DMS53 treated with DMSO at 0.1 percent for 48 hours (cell line): ENCODE results near the gene CDPF1.
A peak's percentile ranks its signal among the peaks of the same experiment; 100 is the strongest.
"Not testable (repeated sequence)": the region's sequence is repeated elsewhere in the genome, so short reads cannot be mapped to it uniquely, and the experiment has no call there.

Experiments used
- DNase-seq: peaks from one replicate; lab custom pipeline; 2025; ENCODE audit not compliant: unreplicated experiment; lab: John Stamatoyannopoulos, UW

CDPF1 gene

GRCh38 chr22:46226577-46226976 is 23.5 kb downstream of the CDPF1 start:
- no peak for DNase-seq

DNA sequence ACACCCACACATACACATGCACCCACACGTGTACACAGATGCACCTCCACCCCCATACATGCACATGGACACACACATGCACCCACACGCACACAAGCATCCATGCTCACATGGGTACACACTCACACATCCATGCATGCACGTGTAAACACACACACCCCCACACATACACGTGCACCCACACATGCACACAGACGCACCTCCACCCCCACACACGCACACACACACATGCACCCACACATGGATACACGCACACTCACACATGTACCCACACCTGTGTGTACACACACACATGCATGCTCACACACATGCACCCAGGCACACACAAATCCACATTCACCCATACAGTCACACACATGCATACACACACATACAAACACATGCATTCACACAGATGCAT is 24.5 kb downstream of the CDPF1 start:
- no peak for DNase-seq

GRCh38 chr22:46224898-46225290 is 25.2 kb downstream of the CDPF1 start:
- no peak for DNase-seq

DNA sequence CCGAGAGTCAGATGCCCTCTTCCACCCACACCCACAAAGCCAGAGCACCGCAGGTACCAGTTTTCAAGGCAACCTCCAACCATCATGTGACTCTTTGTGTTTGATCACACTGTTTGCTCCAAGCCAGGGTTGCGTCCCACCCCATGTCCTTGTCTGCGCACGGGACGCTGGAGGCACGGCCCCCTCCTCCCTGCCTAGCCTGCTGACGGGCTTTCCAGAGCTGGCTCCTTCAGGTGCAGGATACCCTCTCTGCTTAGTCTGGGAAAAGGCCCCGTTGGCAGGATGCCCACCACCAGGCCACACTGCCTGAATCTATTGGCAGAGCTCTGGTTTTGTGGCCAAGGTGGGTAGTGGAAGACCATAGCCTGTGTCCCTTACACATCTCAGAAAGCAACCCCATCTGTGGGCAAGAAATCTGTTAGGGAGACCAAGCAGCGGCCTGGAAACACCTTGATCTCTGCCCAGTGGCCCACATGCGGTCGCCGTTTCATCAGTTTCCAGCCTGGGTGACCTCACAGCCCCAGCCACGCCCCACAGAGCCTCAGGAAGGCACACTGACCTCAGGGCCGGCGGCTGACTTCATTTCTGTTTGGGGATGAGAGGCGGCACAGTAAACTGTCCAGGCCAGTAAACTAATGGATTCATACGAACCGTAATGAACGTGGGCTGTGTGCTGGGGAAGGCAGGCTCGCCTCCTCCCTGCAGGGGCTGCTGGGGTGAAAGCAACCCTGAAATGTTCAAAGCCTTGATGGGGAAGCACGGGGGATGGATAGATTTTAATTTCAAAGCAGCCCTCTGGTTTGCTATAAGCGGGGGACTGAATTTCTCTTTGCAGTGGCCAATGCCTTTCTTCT is 25.8 kb downstream of the CDPF1 start:
- no peak for DNase-seq

- DNase-seq = no peak
These were observed 29.2 kb downstream of the CDPF1 start for GRCh38 chr22:46220921-46221320.

DNA sequence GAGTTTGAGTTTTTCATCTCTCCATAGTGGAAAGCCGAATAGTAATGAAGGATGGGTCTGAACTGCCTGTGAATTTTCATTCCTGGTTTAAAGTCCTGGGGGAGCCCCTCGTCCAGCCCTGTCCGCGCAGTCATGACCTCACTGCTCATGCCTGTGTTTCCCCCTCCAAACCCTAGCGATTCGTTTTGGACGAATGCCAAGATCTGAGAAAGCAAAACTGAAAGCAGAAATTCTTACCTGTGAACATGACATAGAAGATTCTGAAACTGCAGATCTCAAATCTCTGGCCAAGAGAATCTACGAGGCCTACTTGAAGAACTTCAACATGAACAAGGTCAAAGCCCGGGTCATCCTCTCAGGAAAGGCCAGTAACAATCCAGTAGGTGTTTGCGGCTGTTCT is 30.5 kb downstream of the CDPF1 start:
- DNase-seq = peak; percentile 17

- no peak for DNase-seq
These were observed 35.5 kb downstream of the CDPF1 start for GRCh38 chr22:46214616-46215015.

GRCh38 chr22:46214149-46214548 is 35.9 kb downstream of the CDPF1 start:
- no peak for DNase-seq

DNA sequence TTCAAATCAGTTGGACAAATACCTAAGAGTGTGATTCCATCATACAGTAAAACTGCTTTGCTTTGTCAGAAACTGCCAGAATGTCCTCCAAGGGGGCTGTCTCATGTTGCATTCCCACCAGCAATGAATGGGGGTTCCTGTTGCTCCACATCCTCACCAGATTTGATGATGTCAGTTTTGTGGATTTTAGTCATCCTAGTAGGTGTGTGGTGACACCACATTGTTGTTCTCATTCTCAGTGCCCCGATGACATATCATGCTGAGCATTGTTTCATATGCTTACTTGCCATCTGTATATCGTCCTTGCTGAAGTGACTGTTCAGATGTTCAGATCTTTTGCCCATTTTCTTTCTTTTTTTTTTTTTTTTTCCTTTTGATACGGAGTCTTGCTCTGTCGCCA is 37.0 kb downstream of the CDPF1 start:
- DNase-seq = no peak

GRCh38 chr22:46212195-46212594 is 37.9 kb downstream of the CDPF1 start:
- DNase-seq = no peak

- DNase-seq = no peak
These were observed 40.8 kb downstream of the CDPF1 start for GRCh38 chr22:46209262-46209661.

GRCh38 chr22:46203601-46203980 is 46.5 kb downstream of the CDPF1 start:
- DNase-seq = no peak

DNA sequence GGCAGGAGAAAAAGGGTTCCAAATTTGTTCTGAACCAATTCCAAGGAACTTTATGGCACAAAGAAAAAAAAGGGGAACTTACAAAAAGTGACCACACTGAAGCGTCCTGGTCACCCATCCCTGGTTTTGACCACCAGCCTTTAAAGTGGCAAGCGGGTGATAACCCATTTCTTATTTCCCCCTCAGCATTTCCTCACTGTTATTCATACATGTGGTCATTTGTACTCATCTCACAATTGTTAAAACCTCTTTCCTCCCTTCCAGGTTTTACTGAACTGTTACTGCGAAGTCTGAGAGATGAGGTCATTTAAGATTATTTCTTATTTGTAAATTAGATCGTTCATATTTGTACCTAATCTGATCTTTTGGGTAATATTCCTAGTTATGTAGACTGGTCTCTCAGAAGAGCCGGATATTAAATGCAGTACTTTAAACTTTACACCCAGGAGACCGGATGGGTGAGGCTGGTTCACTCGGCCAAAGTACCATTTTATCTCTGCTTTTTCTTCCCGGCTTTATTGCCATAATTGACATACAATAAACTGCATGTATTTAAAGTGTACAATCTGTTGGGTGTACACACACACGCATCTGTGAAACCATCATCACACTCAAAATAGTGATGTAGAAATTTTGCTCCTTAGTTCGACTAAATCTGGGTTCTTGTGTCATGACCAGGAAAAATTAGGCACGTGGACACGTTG is 47.0 kb downstream of the CDPF1 start:
- DNase-seq = no peak

- DNase-seq = no peak
These were observed 48.9 kb downstream of the CDPF1 start for GRCh38 chr22:46201059-46201757.

- DNase-seq = not testable (repeated sequence)
These were observed 51.3 kb downstream of the CDPF1 start for GRCh38 chr22:46198806-46199205.

- no peak for DNase-seq
These were observed 51.8 kb downstream of the CDPF1 start for GRCh38 chr22:46198274-46198673.

GRCh38 chr22:46196278-46196677 is 53.8 kb downstream of the CDPF1 start:
- DNase-seq = no peak

DNA sequence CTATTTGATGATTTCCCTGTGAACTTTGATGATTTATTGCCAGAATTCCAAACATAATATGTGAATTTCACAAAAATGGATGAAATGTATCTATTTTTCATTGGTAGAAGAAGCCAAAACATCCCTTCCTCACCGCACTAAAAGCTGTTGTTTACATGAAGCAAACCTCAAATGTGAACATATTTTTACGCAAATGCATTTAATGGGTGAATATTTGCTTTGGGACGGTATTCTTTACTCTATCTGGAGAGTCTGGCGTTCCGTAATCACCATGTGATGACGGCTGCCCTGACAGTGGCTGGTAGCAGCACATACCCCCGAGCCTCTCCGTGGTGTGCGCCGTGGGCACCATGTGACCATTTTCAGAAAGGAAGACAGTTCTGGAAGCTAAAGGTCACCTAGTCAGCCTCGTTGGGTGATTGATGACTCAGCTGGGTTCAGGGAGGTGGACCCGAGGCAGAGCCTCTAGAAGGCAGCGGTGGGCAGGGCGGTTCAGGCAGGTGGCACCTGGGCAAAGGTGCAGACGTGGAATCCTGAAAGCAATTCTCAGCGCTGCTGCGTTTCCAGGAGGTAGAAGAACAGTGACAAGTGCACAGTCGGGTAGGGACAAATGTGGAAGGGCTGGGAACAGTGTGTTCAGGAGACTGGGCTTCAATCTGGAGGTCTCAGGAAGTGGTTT is 54.5 kb downstream of the CDPF1 start:
- no peak for DNase-seq
